NCI-H2081 (cell line): ENCODE measurements around the gene LARP1.
A peak's percentile ranks its signal among the peaks of the same experiment; 100 is the strongest.

Source experiments
- DNase-seq, 2 experiments: peaks; one replicate each; lab custom pipeline; 2025; lab: John Stamatoyannopoulos, UW

The LARP1 gene

DNA sequence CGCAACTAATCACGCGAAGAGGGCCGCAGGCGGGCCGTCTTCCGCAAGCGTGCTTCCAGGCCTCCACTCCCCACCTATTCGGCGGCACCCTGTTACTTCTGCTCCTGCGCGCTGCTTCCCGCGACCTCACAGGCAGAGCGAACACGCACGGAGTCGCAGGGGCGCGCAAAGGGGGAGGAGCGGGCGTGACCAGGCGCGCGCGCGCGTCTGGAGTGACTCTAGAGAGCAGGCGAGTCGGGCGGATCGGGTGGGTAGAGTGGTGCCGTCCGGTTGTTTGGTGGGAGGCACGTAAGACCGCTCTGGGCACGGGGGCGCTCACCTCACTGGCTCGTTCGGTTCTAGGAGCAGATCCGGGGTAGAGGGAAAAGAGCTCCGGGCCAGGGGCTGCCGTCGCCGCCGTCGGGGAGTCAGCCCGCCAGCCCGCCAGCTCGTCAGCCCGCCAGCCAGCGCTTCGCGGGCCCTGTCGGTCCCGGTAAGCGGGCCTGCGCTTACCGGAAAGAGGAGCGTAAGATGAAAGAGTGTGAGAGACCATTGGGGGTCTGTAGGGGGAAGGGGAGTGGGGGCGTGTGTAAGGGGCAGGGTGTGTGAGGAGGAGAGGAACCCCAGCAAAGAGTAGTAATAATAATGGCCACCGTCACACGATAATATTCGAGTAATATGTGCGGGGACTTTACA, 103.3 kb downstream of the LARP1 start, which contains the start of gene CNOT8:
Gene CNOT8 (plus strand): TSS at position 331 of the 675 bp plus-strand sequence. CDS start 4,652 bp downstream, outside the sequence.
- peak; percentile 96 to 98 for DNase-seq

DNA sequence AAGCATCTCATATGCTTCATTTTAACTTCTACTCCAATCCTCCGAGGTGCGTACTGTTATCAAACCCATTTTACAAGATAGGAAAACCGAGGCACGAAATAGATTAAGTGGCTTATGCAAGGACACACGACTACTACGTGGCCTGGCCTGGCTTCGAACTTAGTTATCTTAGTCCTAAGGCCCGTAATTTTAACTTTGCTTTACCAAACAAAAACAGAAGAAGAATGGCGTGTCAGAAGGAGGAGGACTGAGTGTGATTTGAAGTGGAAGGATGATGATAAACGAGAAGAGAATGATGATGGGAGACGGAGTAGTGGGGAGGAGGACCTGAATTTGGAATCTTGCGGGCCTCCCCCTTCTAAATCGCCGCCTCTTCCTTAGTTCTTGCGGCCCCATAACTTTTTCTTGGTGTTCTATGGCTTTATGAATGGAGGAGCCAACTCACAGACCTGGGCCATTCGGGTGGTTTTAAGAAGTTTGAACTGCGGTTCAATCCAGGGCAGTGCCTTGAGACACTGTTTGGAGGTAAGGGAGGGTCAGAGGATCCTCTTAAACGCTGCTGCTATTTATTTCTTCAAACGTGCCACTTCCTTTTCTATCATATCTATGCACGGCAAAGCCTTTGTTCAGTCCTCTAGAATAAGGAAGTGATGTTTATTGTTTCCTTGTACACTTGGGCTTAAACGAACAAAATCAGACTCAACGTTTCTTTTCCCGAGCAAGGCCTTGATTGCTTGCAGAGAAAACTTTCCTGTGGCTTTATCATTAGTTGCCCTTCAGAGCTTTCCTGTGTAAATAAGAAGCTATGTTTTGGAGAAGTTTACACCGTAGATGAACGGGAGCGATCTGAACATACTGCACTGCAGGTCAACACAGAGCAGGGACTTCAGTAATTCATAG, 104.0 kb downstream of the LARP1 start:
- no peak for DNase-seq

DNA sequence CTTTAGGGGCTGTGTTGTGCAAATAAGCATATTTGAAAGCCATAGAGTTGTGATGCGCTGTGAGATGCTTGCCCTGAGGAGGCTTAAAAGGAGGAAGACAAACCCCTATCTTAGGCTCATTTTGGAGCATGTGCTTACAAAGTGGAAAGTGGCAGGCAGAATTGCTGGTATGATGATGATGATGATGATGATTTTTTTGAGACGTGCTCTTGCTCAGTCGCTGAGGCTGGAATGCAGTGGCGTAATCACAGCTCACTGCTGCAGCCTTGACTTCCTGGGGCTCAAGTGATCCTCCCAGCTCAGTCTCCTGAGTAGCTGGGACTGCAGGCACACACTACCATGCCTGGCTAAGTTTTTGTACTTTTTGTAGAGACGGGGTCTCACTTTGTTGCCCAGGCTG, 104.9 kb downstream of the LARP1 start:
- no peak for DNase-seq

DNA sequence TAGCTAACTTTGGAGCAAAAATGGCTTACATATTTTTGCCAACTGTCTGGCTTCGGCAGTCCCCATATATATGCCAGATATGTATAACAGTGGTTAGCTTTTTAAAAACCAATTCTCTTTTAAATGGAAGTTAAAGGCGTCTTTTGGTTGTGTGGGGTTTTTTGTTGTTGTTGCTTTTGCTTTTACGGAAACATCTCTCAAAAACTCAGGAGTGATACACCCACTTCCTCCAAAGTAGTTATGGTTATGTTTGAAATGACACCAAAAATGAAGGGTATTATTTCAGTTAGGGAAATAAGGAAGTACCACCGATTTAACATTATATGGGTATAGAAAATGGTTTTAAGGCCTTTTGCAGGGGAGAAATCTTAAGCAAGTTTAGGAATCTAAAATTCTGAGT, 105.6 kb downstream of the LARP1 start:
- no peak for DNase-seq

DNA sequence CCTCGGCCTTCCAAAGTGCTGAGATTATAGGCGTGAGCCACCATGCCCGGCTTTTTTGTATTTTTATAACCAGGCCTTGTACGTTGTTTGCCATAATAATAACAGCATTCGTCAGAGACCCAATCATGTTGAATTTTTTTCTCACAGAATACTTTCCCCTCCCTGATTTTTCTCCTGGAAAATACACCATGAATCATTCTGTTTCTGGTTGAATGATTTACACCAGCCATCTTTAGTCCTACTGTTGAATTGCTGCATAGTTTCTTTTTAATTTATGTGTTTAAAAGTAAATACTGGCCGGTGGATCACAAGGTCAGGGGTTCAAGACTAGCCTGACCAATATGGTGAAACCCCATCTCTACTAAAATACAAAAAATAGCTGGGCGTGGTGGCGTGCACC, 106.8 kb downstream of the LARP1 start:
- no peak for DNase-seq

DNA sequence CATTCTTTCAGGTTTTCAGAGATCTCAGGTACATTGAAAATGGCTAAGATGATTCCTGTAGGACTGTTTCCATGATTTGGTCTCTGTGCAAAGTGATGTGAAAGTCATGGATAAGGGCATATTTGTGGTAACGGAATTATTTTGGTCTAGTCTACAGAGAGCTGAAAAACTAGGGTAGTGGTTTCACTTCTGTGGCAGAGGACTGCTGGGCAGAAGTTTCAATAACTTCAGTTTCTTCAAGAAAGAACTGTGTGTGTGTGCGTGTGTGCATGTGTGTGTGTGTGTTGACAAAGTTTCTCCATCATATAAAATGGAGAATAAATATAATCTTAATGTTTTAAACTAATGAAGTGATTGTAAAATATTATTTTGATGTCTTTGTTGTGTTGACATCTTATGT, 107.6 kb downstream of the LARP1 start:
- no peak for DNase-seq

DNA sequence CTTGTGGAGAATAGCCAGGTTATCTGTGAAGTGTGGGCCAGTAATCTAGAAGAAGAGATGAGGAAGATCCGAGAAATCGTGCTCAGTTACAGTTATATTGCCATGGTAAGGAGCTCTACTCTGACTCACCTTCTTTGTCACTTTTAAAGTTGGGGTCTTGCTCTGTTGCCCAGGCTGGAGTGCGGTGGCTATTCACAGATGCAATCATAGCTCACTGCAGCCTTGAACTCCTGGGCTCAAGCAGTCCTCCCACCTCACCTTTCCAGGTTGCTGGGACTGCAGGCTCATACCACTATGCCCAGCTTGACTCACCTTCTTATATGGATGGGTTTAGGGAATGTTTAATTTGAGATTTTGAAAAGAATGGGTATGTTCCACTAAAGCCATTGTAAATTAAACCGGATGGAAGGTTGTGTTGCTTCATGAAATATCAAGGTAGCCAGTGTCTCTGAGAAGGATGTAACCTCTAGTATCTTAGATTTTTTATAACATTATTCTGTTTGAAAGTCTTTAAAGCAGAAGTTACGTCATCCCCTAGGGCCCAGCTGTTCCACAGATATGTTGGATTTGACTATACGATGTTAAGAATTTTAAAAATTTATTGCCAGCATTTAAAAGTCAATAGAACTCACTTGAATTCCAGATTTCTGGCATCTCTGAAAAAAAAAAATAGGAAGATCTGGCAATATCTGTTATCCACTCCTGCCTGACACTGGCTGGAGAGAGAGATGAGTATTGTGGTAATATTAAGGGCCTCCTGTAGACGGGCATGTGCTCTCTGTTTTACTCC, 108.3 kb downstream of the LARP1 start:
- DNase-seq = no peak

DNA sequence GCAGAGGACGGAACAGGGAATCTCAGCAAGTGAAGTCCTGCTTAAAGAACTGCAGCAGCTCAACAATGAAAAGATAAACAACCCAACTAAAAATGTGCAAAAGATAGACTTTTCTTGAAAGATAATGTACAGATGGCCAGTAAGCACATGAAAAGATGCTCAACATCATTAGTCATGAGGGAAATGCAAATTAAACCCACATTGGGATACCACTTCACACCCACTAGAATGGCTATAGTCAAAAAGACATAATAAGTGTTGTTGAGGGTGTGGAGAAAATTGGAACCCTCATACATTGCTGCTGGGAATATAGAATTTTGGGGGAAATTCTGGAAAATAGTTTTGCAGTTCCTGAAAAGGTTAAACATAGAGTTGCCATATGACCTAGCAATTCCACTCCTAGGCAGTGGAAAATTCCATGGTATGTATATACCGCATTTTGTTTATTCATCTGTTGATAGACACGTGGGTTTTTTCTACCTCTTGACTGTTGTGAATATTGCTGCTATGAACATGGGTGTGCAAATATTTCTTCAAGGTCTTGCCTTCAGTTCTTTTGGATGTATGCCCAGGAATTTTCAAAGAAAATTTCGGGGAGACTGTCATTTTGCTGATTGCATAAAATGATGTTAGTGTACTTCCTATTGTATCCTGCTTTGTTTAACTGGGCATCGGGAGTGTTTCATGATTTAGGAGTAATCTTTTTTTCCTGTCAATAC, 110.4 kb downstream of the LARP1 start:
- DNase-seq = no peak

DNA sequence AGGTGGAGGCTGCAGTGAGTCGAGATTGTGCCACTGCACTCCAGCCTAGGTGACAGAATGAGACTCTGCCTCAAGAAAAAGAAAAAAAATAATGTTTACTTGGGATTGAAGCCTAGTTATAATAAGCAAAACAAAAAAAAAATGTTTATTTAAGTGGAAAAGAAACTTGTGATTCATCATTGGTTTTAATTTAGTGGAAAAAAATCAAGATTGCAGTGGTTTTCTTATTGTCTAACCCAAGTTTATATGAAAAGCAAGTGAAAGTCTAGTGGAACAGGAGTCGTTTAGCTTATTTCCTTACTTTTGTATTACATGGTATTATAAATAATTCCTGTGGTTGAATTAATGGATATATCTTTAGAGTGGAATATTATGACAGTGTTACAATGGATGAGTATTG, 111.7 kb downstream of the LARP1 start:
- no peak for DNase-seq
